Astrocyte (in vitro differentiated cells and primary cell): ENCODE results near the gene GPHN. TPM values are rescaled to one million over a fixed set of nuclear protein-coding genes. Genes with fewer than 3 reads are reported as not detected.

Experiments used
- DNase-seq: peaks from one replicate; pipeline ENCODE4 v3.0.0-alpha.2; 2010; ENCODE audit warnings: low read depth
- FAIRE-seq: peaks from 2 replicates; lab custom pipeline; 2011; peaks lifted over from hg19 to GRCh38; lab: Jason Lieb, UNC
- H2AFZ ChIP-seq: 2 replicates; pipeline ENCODE4 v1.6.0; 2012; ENCODE audit warnings: low read depth, low read length, inconsistent platforms
- H3K27ac ChIP-seq: 2 replicates; pipeline ENCODE4 v1.5.1; 2011; ENCODE audit warnings: low read depth, low read length, inconsistent platforms
- H3K27me3 ChIP-seq: 2 replicates; pipeline ENCODE4 v1.6.0; 2011; ENCODE audit warnings: low read length, inconsistent platforms; ENCODE audit not compliant: insufficient read depth
- H3K36me3 ChIP-seq: 2 replicates; pipeline ENCODE4 v1.5.1; 2011; ENCODE audit warnings: low read length, inconsistent platforms; ENCODE audit not compliant: insufficient read depth
- H3K4me1 ChIP-seq: 2 replicates; pipeline ENCODE4 v1.5.1; 2011; ENCODE audit warnings: low read length, inconsistent platforms; ENCODE audit not compliant: insufficient read depth
- H3K4me2 ChIP-seq: 2 replicates; pipeline ENCODE4 v1.6.0; 2012; ENCODE audit warnings: low read length, inconsistent platforms
- H3K4me3 ChIP-seq: 2 replicates; pipeline ENCODE4 v1.5.1; 2011; ENCODE audit warnings: low read depth, mild to moderate bottlenecking, low read length, inconsistent platforms; ENCODE audit not compliant: insufficient read depth
- H3K79me2 ChIP-seq: 2 replicates; pipeline ENCODE4 v1.6.0; 2012; ENCODE audit warnings: mild to moderate bottlenecking, low read length, inconsistent platforms; ENCODE audit not compliant: insufficient read depth
- H3K9ac ChIP-seq: 2 replicates; pipeline ENCODE4 v1.6.0; 2012; ENCODE audit warnings: mild to moderate bottlenecking, low read length, inconsistent platforms
- H3K9me3 ChIP-seq: 2 replicates; pipeline ENCODE4 v1.5.1; 2012; ENCODE audit warnings: low read depth, mild to moderate bottlenecking, low read length, inconsistent platforms; ENCODE audit not compliant: insufficient read depth
- H4K20me1 ChIP-seq: 2 replicates; pipeline ENCODE4 v1.6.0; 2012; ENCODE audit warnings: low read length, inconsistent platforms; ENCODE audit not compliant: insufficient read depth
- H3K27ac Mint-ChIP-seq: one replicate; pipeline ENCODE4 v1.8.0; 2021; ENCODE audit warnings: mild to moderate bottlenecking, mixed read lengths; ENCODE audit not compliant: unreplicated experiment
- H3K27me3 Mint-ChIP-seq: one replicate; pipeline ENCODE4 v1.8.0; 2021; ENCODE audit warnings: low read depth, mixed read lengths; ENCODE audit not compliant: unreplicated experiment
- H3K36me3 Mint-ChIP-seq: one replicate; pipeline ENCODE4 v1.8.0; 2021; ENCODE audit warnings: low read depth, mixed read lengths; ENCODE audit not compliant: unreplicated experiment
- H3K4me1 Mint-ChIP-seq: one replicate; pipeline ENCODE4 v1.8.0; 2021; ENCODE audit warnings: low read depth, mixed read lengths; ENCODE audit not compliant: unreplicated experiment
- H3K4me3 Mint-ChIP-seq: one replicate; pipeline ENCODE4 v1.8.0; 2021; ENCODE audit warnings: mild to moderate bottlenecking, moderate library complexity, mixed read lengths; ENCODE audit not compliant: unreplicated experiment
- H3K9me3 Mint-ChIP-seq: one replicate; pipeline ENCODE4 v1.8.0; 2021; ENCODE audit warnings: mild to moderate bottlenecking, mixed read lengths; ENCODE audit not compliant: unreplicated experiment
- EZH2 ChIP-seq: IDR thresholded peaks from 2 replicates; pipeline ENCODE4 v1.6.1; 2012; ENCODE audit warnings: mild to moderate bottlenecking, low read length, inconsistent platforms; ENCODE audit not compliant: insufficient read depth
- total RNA-seq: library from RNA; stranded (reverse); gene quantifications from 2 replicates; pipeline ENCODE4 v1.2.1, GENCODE V29; 2021
- TF ChIP-seq, protein P1 (sequence below): IDR thresholded peaks from 2 replicates; pipeline ENCODE4 v1.5.1; 2011; ENCODE audit warnings: low read depth, mild to moderate bottlenecking, inconsistent platforms, low read length, moderate library complexity; ENCODE audit not compliant: insufficient read depth

GPHN gene
- total RNA-seq, 1 donor from 2014 or later: 6.9 TPM

DNA sequence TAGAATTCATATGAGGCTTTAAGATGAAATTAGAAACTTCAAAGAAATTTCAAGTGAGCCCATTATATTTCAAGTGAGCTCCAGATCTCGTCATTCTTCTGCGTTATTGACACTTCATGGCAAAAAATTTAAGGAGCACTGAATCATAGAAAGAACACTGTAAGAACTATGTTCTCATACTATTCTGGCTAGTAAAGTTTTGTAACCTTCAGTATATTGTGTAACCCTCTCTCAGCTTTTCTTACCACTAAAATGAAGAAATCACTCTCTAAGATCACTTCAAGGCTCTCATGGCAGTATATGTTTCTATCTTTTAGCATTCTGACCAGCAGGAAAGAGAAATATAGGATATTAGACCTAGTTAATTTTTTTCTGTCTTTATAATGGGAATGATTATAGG, 6.3 kb downstream of the GPHN start:
- FAIRE-seq (no peak), DNase-seq (no peak)
- Histone ChIP-seq H3K4me3 (no peak overlapping the region), H4K20me1 (peaks cover 38% of the 10 kb centered on the region), H3K79me2 (peaks cover 40% of the 10 kb centered on the region), H3K4me2 (no peak overlapping the region), H3K27me3 (no peaks in the 10 kb centered on the region), H3K4me1 (no peaks in the 10 kb centered on the region), H3K36me3 (no peaks in the 10 kb centered on the region), H3K27ac (no peak overlapping the region), H2AFZ (no peak overlapping the region), H3K9ac (no peak overlapping the region), H3K9me3 (no peaks in the 10 kb centered on the region)
- Mint-ChIP-seq H3K4me1 (no peaks in the 10 kb centered on the region), H3K27ac (no peak overlapping the region), H3K9me3 (no peaks in the 10 kb centered on the region), H3K36me3 (no peaks in the 10 kb centered on the region), H3K27me3 (peaks cover 4% of the 10 kb centered on the region), H3K4me3 (no peak overlapping the region)
- TF ChIP-seq, protein P1, sequence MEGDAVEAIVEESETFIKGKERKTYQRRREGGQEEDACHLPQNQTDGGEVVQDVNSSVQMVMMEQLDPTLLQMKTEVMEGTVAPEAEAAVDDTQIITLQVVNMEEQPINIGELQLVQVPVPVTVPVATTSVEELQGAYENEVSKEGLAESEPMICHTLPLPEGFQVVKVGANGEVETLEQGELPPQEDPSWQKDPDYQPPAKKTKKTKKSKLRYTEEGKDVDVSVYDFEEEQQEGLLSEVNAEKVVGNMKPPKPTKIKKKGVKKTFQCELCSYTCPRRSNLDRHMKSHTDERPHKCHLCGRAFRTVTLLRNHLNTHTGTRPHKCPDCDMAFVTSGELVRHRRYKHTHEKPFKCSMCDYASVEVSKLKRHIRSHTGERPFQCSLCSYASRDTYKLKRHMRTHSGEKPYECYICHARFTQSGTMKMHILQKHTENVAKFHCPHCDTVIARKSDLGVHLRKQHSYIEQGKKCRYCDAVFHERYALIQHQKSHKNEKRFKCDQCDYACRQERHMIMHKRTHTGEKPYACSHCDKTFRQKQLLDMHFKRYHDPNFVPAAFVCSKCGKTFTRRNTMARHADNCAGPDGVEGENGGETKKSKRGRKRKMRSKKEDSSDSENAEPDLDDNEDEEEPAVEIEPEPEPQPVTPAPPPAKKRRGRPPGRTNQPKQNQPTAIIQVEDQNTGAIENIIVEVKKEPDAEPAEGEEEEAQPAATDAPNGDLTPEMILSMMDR: no peak
- TF ChIP-seq EZH2: no peak

DNA sequence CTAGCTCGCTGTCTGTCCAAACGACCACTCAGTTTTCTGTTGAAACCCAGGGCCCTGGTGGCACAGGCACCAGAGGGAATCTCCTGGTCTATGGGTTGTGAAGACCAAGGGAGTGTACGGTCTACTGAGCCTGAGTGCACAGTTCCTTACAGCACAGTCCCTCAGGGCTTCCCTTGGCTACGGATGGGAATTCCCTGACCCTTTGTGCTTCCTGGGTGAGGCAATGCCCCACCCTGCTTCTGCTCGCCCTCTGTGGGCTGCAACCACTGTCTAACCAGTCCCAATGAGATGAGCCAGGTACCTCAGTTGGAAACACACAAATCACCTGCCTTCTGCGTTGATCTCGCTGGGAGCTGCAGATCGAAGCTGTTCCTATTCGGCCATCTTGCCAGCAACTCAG, 22.6 kb downstream of the GPHN start:
- Histone ChIP-seq H3K79me2 (no peaks in the 10 kb centered on the region), H3K27ac (no peak overlapping the region), H3K9ac (no peak overlapping the region), H3K27me3 (no peaks in the 10 kb centered on the region), H3K4me3 (no peak overlapping the region), H4K20me1 (no peaks in the 10 kb centered on the region), H3K4me1 (no peaks in the 10 kb centered on the region), H3K4me2 (no peak overlapping the region), H3K36me3 (no peaks in the 10 kb centered on the region), H2AFZ (no peak overlapping the region), H3K9me3 (no peaks in the 10 kb centered on the region)
- FAIRE-seq (no peak), DNase-seq (no peak)
- Mint-ChIP-seq H3K27ac (no peak overlapping the region), H3K4me3 (no peak overlapping the region), H3K36me3 (no peaks in the 10 kb centered on the region), H3K4me1 (no peaks in the 10 kb centered on the region), H3K27me3 (no peaks in the 10 kb centered on the region), H3K9me3 (peaks cover under 1% of the 10 kb centered on the region)
- TF ChIP-seq, protein P1: no peak
- TF ChIP-seq EZH2: no peak

DNA sequence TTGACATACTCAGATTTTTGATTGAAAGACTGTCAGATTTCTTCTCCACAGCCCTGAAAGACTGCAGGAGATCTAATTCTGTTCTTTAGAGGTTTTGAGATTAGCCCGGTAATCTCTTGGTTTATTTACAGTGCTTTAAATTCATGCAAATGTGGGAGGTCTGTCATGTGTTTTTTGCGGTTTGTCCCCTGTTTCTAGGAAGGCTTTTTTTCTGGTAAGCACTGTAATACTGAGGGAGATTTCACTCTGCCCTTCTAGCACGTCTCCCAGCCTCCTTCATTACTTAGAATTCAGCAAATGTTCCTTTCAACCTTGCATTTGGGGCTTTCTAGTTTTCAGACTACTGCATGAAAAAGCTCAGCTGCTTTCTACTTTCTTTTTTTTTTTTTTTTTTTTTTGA, 31.1 kb downstream of the GPHN start:
- H2AFZ ChIP-seq: no peak overlapping the region
- no peaks in the 10 kb centered on the region for H3K36me3 ChIP-seq
- H3K27me3 Mint-ChIP-seq: no peaks in the 10 kb centered on the region
- H3K4me3 Mint-ChIP-seq: no peak overlapping the region
- no peak overlapping the region for H3K9ac ChIP-seq
- H3K4me1 Mint-ChIP-seq: no peaks in the 10 kb centered on the region
- peaks cover 3% of the 10 kb centered on the region for H3K79me2 ChIP-seq
- FAIRE-seq: no peak
- TF ChIP-seq, protein P1: no peak
- TF ChIP-seq EZH2: no peak
- H3K27ac Mint-ChIP-seq: no peak overlapping the region
- H3K9me3 ChIP-seq: no peaks in the 10 kb centered on the region
- no peaks in the 10 kb centered on the region for H3K9me3 Mint-ChIP-seq
- DNase-seq: no peak
- no peaks in the 10 kb centered on the region for H3K36me3 Mint-ChIP-seq
- no peaks in the 10 kb centered on the region for H3K4me1 ChIP-seq
- no peaks in the 10 kb centered on the region for H3K27me3 ChIP-seq
- H3K27ac ChIP-seq: no peak overlapping the region
- peaks cover 18% of the 10 kb centered on the region for H4K20me1 ChIP-seq
- H3K4me2 ChIP-seq: no peak overlapping the region
- H3K4me3 ChIP-seq: no peak overlapping the region
